ENCODE results near the gene PWWP2A. TPM values are rescaled to one million over a fixed set of nuclear protein-coding genes. Genes with fewer than 3 reads are reported as not detected.

The PWWP2A gene
- total RNA-seq, 1 experiment from 2014 or later, result 14.7 TPM

DNA sequence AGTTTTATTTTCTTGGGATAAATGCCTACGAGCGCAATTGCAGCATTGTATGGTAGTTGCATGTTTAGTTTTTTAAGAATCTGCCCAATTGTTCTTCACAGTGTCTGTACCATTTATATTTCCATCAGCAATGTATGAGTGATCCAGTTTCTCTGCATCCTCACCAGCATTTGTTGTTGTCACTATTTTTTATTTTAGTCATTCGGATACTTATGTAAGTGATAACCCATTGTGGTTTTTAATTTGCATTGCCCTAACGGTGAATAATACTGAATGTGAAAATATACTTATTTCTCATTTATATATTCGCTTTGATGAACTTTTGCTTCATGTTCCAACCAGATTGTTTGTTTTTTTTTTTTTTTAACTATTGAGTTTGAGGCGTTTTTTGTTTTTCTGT is 33.7 kb upstream of the PWWP2A start (continued):
- TF ChIP-seq REST (IDR thresholded peaks at IDR 0.05; ENCODE audit: low read depth), result no peak
- no peak for TF ChIP-seq EGR1 (IDR thresholded peaks at IDR 0.05; ENCODE audit: low read depth)
- TF ChIP-seq SP1 (IDR thresholded peaks at IDR 0.05; ENCODE audit: low read depth), result no peak
- TF ChIP-seq, protein P1, sequence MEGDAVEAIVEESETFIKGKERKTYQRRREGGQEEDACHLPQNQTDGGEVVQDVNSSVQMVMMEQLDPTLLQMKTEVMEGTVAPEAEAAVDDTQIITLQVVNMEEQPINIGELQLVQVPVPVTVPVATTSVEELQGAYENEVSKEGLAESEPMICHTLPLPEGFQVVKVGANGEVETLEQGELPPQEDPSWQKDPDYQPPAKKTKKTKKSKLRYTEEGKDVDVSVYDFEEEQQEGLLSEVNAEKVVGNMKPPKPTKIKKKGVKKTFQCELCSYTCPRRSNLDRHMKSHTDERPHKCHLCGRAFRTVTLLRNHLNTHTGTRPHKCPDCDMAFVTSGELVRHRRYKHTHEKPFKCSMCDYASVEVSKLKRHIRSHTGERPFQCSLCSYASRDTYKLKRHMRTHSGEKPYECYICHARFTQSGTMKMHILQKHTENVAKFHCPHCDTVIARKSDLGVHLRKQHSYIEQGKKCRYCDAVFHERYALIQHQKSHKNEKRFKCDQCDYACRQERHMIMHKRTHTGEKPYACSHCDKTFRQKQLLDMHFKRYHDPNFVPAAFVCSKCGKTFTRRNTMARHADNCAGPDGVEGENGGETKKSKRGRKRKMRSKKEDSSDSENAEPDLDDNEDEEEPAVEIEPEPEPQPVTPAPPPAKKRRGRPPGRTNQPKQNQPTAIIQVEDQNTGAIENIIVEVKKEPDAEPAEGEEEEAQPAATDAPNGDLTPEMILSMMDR (IDR thresholded peaks at IDR 0.05 in 2 of 3, conservative IDR thresholded peaks at IDR 0.05 in 1 of 3; ENCODE audit: borderline replicate concordance in 1 of 3, insufficient read depth in 1 of 3, low read depth in 2 of 3, low read length in 2 of 3), result no peak
- TF ChIP-seq POLR2A (IDR thresholded peaks at IDR 0.05; ENCODE audit: borderline replicate concordance, extremely low read depth, insufficient read depth, insufficient read length), result no peak
- no peak for TF ChIP-seq FOSL1 (IDR thresholded peaks at IDR 0.05; ENCODE audit: low read depth)
- no peak for TF ChIP-seq YY1 (IDR thresholded peaks at IDR 0.05; ENCODE audit: extremely low read depth, insufficient replicate concordance, low read depth, low read length)
- no peak for TF ChIP-seq CEBPB (IDR thresholded peaks at IDR 0.05; ENCODE audit: low read depth)

GRCh38 chr5:160152287-160152686 is 33.0 kb upstream of the PWWP2A start:
- no peak for ATAC-seq
- no peak for TF ChIP-seq JUND (IDR thresholded peaks at IDR 0.05)
- no peak for TF ChIP-seq MAX (IDR thresholded peaks at IDR 0.05)
- no peak for TF ChIP-seq POLR2AphosphoS5 (IDR thresholded peaks at IDR 0.05; ENCODE audit: low read depth, low read length)
- TF ChIP-seq CEBPB (IDR thresholded peaks at IDR 0.05; ENCODE audit: low read depth), result no peak
- Histone ChIP-seq H3K9me3 (ENCODE audit: control insufficient read depth in 1 of 2, insufficient read depth in 1 of 2, low read depth in 1 of 2, low read length in 2 of 2) (no peaks in the 10 kb centered on the region), H3K4me1 (ENCODE audit: control insufficient read depth in 1 of 2, insufficient read depth in 2 of 2, low read length in 2 of 2) (no peaks in the 10 kb centered on the region), H3K27me3 (ENCODE audit: insufficient read depth, low read length) (no peaks in the 10 kb centered on the region), H3K4me3 (replicated peaks in 1 of 2; ENCODE audit: low read depth in 1 of 2, low read length in 2 of 2) (no peak overlapping the region), H4K20me1 (ENCODE audit: insufficient read depth) (no peaks in the 10 kb centered on the region), H3K4me2 (ENCODE audit: low read length) (no peak overlapping the region), H2AFZ (ENCODE audit: low read depth, low read length, poor library complexity, severe bottlenecking) (no peak overlapping the region), H3K9ac (ENCODE audit: low read length) (no peak overlapping the region), H3K27ac (ENCODE audit: low read depth, low read length) (no peak overlapping the region), H3K9me2 (ENCODE audit: insufficient read depth) (no peaks in the 10 kb centered on the region), H3K36me3 (ENCODE audit: control insufficient read depth in 1 of 2, insufficient read depth in 2 of 2, low read length in 2 of 2) (no peaks in the 10 kb centered on the region), H3K79me2 (ENCODE audit: insufficient read depth, low read length) (no peaks in the 10 kb centered on the region)
- DNase-seq (ENCODE audit: low read depth, low spot score), result no peak
- RAD21 ChIA-PET (ENCODE audit: low non-redundant PET in 1 of 2, low total read pairs in 2 of 2, uncharacterized antibody in 2 of 2, unreplicated experiment in 2 of 2), result no interaction called here
- intact Hi-C loops (cut with micrococcal nuclease), result no loop called here
- POLR2A ChIA-PET, result no interaction called here
- BruUV-seq (replicated peaks), result no TSS peak
- CTCF ChIA-PET, result no interaction called here

Measured in HCT116 (cell line).